COR-L47 (cell line): ENCODE data around the gene OLA1.
A peak's percentile ranks its signal among the peaks of the same experiment; 100 is the strongest.

Experiments used
- DNase-seq: peaks from one replicate; lab custom pipeline; 2025; lab: John Stamatoyannopoulos, UW

The OLA1 gene

GRCh38 chr2:174180165-174180724, 68.1 kb downstream of the OLA1 start:
- no peak for DNase-seq

DNA sequence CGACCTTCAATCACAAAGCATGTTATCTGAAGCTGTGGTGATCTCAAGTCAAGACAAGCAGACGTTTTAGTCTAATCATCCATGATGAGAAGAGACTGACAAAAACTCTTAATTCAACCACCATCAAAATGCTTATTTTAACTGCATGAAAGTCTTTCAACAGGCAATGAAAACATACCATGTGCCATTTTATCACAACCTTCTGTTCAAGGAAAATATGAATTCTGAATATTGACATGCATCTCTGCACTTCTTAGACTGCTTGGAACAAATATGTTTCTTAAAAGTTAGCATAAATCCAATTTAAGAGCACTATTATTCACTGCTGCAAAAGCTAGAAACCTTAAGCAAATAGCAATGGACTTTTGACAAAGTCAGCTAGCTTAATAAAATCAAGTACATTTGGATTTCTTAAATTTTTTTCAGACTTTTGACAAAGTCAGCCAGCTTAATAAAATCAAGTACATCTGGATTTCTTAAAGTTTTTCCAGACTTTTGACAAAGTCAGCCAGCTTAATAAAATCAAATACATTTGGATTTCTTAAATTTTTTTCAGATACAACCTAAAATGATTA, 70.9 kb downstream of the OLA1 start:
- no peak for DNase-seq

GRCh38 chr2:174176898-174177297, 71.4 kb downstream of the OLA1 start:
- peak; percentile 23 for DNase-seq

DNA sequence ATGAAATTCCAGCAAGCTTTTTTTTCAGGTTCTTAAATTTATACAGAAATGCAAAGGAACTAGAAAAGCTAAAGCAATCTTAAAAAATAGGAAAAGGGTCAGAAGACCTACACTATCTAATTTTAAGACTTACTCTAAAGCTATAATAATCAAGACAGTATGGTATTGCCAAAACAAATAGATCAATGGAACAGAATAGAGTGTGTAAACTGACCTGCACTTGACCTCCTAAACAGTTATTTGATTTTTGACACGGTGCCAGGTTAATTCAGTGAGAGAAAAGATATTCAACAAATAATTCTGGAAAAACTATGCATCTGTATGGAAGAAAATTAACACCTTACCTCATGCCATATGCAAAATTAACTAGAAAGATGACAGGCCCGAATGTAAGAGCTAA, 73.6 kb downstream of the OLA1 start:
- DNase-seq: peak; percentile 8

- DNase-seq: no peak
Observed at GRCh38 chr2:174172802-174173355, 75.5 kb downstream of the OLA1 start.

- no peak for DNase-seq
Observed at GRCh38 chr2:174171686-174172445, 76.5 kb downstream of the OLA1 start.

GRCh38 chr2:174169372-174169771, 79.0 kb downstream of the OLA1 start:
- DNase-seq: no peak

DNA sequence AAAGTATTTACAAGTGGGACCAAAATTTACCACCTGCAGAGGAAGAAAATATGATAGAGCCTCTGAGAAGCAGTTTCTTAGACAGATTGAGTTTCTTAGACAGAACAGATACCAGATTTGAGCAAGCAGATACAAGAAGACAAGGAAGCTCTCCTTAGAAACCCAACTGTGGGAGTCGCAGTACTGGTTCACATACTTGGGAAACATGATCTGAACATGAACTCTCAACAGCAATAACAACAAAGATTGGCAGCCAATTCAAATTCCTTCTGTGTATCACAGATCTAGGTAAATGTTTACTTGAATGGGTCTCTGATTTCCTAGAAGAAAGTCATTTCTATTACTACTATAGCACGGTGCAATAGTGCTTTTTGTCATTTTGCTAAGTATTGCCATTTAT, 82.1 kb downstream of the OLA1 start:
- DNase-seq: no peak

DNA sequence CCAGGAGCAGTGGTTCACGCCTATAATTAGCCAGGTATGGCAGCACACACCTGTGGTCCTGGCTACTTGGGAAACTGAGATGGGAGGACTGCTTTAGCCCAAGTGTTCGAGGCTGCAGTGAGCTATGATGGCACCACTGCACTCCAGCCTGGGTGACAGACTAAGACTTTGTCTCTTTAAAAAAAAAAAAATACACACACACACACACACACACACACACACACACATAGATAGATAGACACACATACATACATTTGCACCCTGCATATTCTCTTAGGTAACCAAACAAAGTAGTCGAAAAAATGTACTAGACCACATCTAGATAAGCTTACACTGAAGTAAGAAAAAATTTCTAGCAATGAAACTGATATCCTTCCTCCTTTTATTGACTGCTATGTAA, 86.8 kb downstream of the OLA1 start:
- DNase-seq: no peak

- DNase-seq: peak; percentile 31
Observed at GRCh38 chr2:174158003-174158402, 90.3 kb downstream of the OLA1 start.

DNA sequence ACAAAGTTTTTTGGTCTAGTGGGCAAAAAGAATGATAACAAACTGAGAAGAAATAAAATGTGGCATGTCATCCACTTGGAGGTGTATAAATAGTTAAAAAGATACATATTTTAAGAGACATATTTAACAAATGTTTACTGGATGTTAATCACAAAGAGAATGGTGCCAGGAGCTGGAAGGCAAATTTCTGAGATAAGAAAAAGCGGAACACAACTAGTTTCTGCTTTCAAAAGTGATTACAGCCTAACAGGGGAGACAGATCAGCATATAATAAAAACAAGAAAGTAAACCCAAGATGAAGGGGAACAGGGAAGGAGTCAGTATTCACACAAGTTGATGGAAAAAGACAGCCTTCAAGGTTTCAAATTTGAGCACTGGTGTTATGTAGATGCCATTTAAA, 91.3 kb downstream of the OLA1 start:
- DNase-seq: no peak

DNA sequence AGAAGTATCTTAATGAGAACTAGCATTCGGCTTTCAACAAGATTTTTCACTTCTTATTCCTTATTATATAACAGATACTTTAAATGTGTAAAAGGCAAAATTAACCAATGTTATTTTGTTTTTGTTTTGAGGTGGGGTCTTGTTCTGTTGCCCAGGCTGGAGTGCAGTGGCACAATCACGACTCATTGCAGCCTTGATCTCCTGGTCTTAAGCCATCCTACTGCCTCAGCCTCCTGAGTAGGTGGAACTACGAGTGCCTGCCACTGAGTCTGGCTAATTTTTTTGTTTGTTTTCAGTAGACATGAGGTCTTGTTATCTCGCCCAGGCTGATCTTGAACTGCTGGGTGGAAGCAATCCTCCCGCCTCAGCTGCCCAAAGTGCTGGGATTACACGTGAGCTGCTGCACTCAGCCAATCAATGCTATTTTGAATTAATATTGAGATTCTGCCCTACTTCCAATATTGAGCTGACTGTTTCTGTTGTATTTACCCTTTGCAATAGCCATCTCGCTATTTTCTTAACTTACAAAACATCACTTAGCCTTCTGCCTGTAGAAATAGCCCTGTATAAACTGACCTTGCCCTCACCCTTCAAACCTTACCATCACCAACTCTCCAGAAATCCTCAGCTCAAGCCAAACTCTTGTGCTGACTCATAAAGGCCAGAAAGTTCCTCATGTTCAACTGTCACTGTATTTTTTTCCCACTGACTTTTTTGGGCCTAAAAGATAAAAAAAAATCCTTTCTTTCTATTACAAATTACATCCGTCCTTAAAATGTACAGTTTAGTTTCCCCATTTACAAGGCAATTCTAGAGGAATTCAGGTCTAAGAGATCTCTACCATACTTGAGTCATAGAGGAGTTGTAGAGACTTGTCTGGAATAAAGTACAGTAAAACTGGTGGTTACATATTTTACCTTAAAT, 94.3 kb downstream of the OLA1 start:
- no peak for DNase-seq

DNA sequence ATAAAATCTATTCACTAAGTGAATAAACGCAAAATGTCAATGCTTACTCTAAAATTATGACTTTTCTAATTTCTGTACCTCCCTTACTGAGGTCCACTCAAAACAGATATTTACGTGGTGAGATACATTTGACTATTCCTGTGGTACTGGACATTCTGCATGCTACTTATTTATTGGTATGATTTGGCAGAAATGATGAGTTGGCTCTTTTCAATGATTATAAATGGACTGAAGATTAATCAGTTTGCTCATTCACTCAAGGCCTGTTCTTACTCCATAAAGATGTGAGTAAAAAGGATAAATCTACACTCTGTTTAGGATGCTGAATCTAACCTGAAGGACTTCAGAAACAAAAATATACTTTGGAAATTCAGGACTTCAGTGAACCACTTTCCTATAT, 98.8 kb downstream of the OLA1 start:
- DNase-seq: no peak

DNA sequence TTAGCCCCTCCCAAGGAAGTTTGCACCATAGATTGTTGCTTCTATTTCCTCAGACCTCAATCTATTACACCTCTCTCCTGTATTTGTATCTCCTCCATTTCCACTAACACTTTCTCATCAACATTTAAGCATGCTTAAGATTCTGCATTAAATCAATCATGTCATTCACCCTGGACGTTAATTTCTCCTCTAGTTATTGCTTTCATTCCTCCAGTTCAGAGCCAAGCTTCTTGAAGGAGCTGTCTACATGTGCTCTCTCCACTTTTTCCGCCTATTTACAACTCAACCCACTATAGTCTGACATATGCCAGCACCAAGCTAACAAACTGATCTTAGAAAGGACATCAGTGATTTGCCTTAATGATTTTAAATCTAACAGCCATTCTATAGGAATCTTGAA, 99.5 kb downstream of the OLA1 start:
- no peak for DNase-seq

DNA sequence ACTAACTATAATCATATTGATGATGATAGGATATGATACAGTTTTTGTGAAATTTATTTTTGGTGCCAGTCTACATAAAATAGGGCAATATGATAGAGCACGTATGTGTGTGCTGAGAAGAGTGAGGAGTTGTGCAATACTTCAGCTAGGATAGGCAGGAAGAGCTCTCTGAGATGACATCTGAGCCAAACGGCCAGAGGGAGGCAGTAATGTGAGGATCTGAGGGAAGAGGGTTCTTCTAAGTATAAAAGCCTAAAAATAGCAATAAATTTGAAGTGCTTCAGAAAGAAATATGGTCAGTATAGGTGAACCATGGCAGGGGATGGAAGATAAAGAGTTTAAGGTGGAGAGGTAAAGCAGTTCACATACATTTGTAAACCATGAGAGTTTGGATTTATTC, 102.5 kb downstream of the OLA1 start:
- no peak for DNase-seq

DNA sequence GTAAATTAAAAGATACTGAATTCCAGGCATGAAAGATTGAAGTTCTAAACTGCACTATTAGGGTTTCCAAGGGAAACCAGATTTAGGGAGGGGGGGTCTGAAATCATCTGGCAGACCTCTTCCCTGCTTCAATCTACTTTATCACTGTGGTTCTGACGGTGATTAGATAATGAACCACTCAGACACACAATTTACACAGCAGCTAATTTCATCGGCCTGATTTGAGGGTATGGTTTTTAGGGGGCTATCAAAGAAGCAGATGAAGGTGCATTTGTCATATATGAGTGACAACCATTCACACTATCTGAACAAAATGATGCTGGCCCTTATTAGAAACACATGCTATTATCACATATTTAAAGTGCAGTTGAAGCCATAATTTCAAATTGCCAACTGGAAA, 106.0 kb downstream of the OLA1 start:
- no peak for DNase-seq

DNA sequence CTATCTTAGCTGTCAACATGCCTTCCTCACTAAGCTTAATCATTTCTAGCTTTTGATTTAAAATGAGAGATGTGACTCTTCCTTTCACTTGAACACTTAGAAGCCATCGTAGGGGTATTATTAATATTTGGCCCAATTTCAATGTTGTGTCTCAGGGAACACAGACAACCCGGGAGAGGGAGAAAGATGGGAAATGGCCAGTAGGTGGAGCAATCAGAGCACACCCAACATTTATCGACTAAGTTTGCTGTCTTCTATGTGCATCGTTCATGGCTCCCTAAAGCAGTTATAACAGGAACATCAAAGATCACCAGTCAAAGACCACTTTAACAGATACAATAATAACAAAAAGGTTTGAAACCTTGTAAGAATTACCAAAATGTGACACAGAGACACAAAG, 110.2 kb downstream of the OLA1 start:
- no peak for DNase-seq

DNA sequence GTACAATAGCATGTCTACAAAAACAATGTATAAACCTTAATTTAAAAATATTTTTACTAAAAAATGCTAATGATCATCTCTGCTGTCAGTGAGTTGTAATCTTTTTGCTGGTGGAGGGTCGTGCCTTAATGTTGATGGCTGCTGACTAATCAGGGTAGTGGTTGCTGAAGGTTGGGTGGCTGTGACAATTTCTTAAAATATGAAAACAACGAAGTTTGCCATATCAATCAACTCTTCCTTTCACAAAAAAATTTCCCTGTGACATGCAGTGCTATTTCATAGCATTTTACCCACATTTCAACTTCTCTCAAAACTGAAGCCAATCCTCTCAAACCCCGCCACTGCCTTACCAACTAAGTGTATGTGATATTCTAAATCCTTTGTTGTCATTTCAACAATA, 112.4 kb downstream of the OLA1 start:
- no peak for DNase-seq

DNA sequence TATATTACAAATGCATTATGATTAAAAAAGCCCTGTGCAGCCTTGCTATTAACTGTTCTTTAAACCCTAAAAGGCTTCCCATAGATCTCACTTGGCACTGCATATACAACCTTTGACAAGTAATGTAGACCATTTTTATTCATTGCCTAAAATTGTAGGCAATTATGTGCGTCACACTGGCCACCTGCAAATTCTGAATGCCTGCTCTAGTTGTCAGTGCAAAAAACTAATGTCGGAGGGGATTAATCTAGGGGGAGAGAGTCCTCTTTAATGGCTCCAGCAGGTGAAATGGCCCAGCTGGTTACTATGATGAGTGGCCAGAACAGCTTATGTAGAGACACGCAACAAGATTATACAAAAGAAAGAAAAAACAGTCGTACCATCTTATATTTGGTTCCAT, 123.2 kb downstream of the OLA1 start:
- DNase-seq: peak; percentile 76

GRCh38 chr2:174124181-174124580, 124.2 kb downstream of the OLA1 start:
- peak; percentile 62 for DNase-seq

GRCh38 chr2:174122185-174122584, 126.1 kb downstream of the OLA1 start:
- DNase-seq: peak; percentile 25

DNA sequence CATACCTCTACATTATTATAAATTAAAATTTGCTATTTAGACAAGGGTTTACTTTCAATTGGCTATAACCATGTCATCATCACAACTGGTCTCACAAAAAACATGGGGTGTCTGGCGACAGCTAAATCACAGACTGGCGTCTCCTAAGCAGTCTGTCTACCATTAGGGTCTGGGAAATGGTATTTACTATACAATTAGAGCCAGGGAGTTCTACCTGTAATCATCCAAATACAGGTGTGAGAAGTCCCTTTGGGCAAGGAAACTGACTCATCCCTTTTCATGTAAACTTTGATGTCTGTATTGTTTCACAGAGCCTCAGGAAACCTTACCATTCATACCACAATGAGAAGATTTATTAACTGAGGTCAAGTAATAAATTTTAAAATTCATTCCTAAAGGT, 126.7 kb downstream of the OLA1 start:
- peak; percentile 85 for DNase-seq
